H1 (cell line): Measurements from ENCODE around the gene KLHDC7B.
A peak's percentile ranks its signal among the peaks of the same experiment; 100 is the strongest.

Experiments
- CREB1 ChIP-seq: IDR thresholded peaks from 2 replicates; pipeline ENCODE4 v1.6.1; 2012; ENCODE audit warnings: inconsistent platforms
- CTCF ChIP-seq, 3 experiments: IDR thresholded peaks; 1 replicate in 2 of 3; 2 replicates in 1 of 3; pipeline versions ENCODE4 v1.5.1 to v1.6.1; 2011; ENCODE audit warnings: low read length in 3 of 3, mild to moderate bottlenecking in 3 of 3, inconsistent platforms in 2 of 3, low read depth in 1 of 3, moderate library complexity in 1 of 3; ENCODE audit not compliant: insufficient read depth in 1 of 3; ENCODE audit errors: control extremely low read depth in 1 of 3
- EZH2 ChIP-seq: fragments of 200-600 bp; sonication (generic); IDR thresholded peaks from 2 replicates; pipeline ENCODE4 v1.7.1; 2012; ENCODE audit warnings: low read depth, mild to moderate bottlenecking, moderate library complexity, low read length, inconsistent platforms; ENCODE audit not compliant: severe bottlenecking
- HDAC2 ChIP-seq, 2 experiments: fragments of 300-600 bp in 1 of 2; sonication (generic) in 1 of 2; IDR thresholded peaks; 2 replicates each; pipeline ENCODE4 v1.6.1; 2011 to 2012; ENCODE audit warnings: low read depth in 2 of 2, low read length in 2 of 2, mild to moderate bottlenecking in 2 of 2, moderate library complexity in 2 of 2, borderline replicate concordance in 1 of 2, inconsistent platforms in 1 of 2
- JUN ChIP-seq: IDR thresholded peaks from 2 replicates; pipeline ENCODE4 v1.6.1; 2011; ENCODE audit warnings: low read depth, mild to moderate bottlenecking, improper control_type of control experiment, low read length
- MAX ChIP-seq: IDR thresholded peaks from 2 replicates; pipeline ENCODE4 v1.6.1; 2012; ENCODE audit warnings: inconsistent platforms
- RAD21 ChIP-seq, 2 experiments: IDR thresholded peaks in 1 of 2; conservative IDR thresholded peaks in 1 of 2; 2 replicates each; pipeline ENCODE4 v1.6.1; 2011; ENCODE audit warnings: low read depth in 2 of 2, low read length in 2 of 2, improper control_type of control experiment in 1 of 2, inconsistent platforms in 1 of 2, mild to moderate bottlenecking in 1 of 2, moderate library complexity in 1 of 2
- SAP30 ChIP-seq: fragments of 300-600 bp; sonication (generic); IDR thresholded peaks from 2 replicates; pipeline ENCODE4 v1.7.1; 2012; ENCODE audit warnings: low read length, moderate library complexity, mild to moderate bottlenecking, inconsistent platforms; ENCODE audit not compliant: insufficient read depth, insufficient replicate concordance
- SIX5 ChIP-seq: IDR thresholded peaks from 2 replicates; pipeline ENCODE4 v1.6.1; 2011; ENCODE audit warnings: mild to moderate bottlenecking, low read depth, low read length
- SUZ12 ChIP-seq: fragments of 200-600 bp; sonication (generic); IDR thresholded peaks from 2 replicates; pipeline ENCODE4 v1.6.1; 2012; ENCODE audit warnings: mild to moderate bottlenecking, inconsistent platforms, low read length, moderate library complexity, mixed read lengths
- TAF1 ChIP-seq: IDR thresholded peaks from 2 replicates; pipeline ENCODE4 v1.6.1; 2011; ENCODE audit warnings: mild to moderate bottlenecking, low read depth, low read length
- TEAD4 ChIP-seq: IDR thresholded peaks from 2 replicates; pipeline ENCODE4 v1.6.1; 2012; ENCODE audit warnings: low read depth, low read length, inconsistent platforms, mixed read lengths
- ZNF274 ChIP-seq: IDR thresholded peaks from 2 replicates; pipeline ENCODE4 v1.7.0; 2012; ENCODE audit warnings: low read length, borderline replicate concordance; ENCODE audit errors: extremely low read depth

GRCh38 chr22:50531546-50531961 is 14.1 kb upstream of the KLHDC7B start:
- TF ChIP-seq TEAD4, result no peak
- no peak for TF ChIP-seq SAP30
- TF ChIP-seq CTCF (IDR thresholded peaks at IDR 0.05; ENCODE audit: control extremely low read depth in 1 of 3, insufficient read depth in 1 of 3, low read depth in 1 of 3, low read length in 3 of 3), result no peak
- TF ChIP-seq TAF1, result no peak
- no peak for TF ChIP-seq CREB1
- TF ChIP-seq EZH2, result peak; percentile 70
- no peak for TF ChIP-seq MAX
- no peak for TF ChIP-seq HDAC2 (IDR thresholded peaks at IDR 0.05; ENCODE audit: borderline replicate concordance in 1 of 2, low read depth in 2 of 2, low read length in 2 of 2)
- TF ChIP-seq ZNF274, result no peak
- TF ChIP-seq SUZ12, result peak; percentile 65; the same call in 1 of the 2 replicates
- no peak for TF ChIP-seq RAD21 (IDR thresholded peaks at IDR 0.05 in 1 of 2, conservative IDR thresholded peaks at IDR 0.05 in 1 of 2; ENCODE audit: low read depth in 2 of 2, low read length in 2 of 2)
- TF ChIP-seq SIX5, result no peak
- no peak for TF ChIP-seq JUN
